ENCODE data around the gene LRG1.

- TF ChIP-seq ZNF532 (CRISPR knock-in tag; IDR thresholded peaks at IDR 0.05; ENCODE audit: borderline replicate concordance) (no peak), ZNF263 (CRISPR knock-in tag; IDR thresholded peaks at IDR 0.05; ENCODE audit: low read depth) (no peak), STAT6 (CRISPR knock-in tag; conservative IDR thresholded peaks at IDR 0.05; ENCODE audit: low read depth) (no peak), CTCF (IDR thresholded peaks at IDR 0.05) (no peak), TP53 (CRISPR knock-in tag; IDR thresholded peaks at IDR 0.05) (no peak), JUN (CRISPR knock-in tag; IDR thresholded peaks at IDR 0.05) (no peak), MXD4 (CRISPR knock-in tag; IDR thresholded peaks at IDR 0.05; ENCODE audit: borderline replicate concordance) (no peak)
Observed at GRCh38 chr19:4541114-4541805, 1.4 kb upstream of the LRG1 start.

Data from WTC11 (cell line).